Hematopoietic multipotent progenitor cell treated with erythropoietin and hydrocortisone succinate and interleukin-3 and kit ligand, for 15 days (in vitro differentiated cells): ENCODE results near the gene UPK1A.
"Not testable (repeated sequence)": the region's sequence is repeated elsewhere in the genome, so short reads cannot be mapped to it uniquely, and the experiment has no call there.

Experiments
- DNase-seq: peaks from one replicate; pipeline ENCODE4 v3.0.0-alpha.2; 2015; ENCODE audit warnings: low spot score

UPK1A gene

GRCh38 chr19:35718345-35719041 is 52.2 kb downstream of the UPK1A start:
- peak; percentile 28 for DNase-seq

DNA sequence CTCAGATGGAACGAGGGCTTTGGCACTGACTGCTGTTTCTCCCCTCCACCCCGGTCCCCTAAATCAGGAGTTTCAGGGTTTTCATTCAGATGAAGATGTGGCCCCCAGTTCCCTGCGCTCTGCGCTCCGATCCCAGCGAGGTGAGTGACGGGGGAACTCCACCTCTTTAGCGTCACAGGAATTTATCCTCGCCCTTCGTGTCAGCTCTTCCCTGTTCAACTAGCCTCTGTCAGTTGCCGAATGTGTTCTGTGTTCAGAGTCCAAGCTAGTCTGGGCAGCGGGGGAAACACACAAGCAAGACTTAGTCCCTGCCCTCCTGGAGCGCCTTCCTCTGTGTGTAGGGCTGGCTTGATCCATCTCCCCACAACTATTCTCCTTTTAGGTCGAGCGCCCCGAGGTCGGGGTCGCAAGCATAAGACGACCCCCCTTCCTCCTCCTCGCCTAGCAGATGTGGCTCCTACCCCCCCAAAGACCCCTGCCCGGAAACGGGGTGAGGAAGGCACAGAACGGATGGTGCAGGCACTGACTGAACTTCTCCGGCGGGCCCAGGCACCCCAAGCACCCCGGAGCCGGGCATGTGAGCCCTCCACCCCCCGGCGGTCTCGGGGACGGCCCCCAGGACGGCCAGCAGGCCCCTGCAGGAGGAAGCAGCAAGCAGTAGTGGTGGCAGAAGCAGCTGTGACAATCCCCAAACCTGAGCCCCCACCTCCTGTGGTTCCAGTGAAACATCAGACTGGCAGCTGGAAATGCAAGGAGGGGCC is 53.3 kb downstream of the UPK1A start:
- DNase-seq, result no peak

DNA sequence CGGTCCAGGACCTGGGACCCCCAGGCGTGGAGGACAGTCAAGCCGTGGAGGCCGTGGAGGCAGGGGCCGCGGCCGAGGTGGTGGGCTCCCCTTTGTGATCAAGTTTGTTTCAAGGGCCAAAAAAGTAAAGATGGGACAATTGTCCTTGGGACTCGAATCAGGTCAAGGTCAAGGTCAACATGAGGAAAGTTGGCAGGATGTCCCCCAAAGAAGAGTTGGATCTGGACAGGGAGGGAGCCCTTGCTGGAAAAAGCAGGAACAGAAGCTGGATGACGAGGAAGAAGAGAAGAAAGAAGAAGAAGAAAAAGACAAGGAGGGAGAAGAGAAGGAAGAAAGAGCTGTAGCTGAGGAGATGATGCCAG is 53.8 kb downstream of the UPK1A start:
- no peak for DNase-seq

DNA sequence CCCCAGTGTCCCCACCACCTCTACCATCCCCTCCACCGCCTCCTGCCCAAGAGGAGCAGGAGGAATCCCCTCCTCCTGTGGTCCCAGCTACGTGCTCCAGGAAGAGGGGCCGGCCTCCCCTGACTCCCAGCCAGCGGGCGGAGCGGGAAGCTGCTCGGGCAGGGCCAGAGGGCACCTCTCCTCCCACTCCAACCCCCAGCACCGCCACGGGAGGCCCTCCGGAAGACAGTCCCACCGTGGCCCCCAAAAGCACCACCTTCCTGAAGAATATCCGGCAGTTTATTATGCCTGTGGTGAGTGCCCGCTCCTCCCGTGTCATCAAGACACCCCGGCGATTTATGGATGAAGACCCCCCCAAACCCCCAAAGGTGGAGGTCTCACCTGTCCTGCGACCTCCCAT is 54.3 kb downstream of the UPK1A start:
- DNase-seq, result no peak

DNA sequence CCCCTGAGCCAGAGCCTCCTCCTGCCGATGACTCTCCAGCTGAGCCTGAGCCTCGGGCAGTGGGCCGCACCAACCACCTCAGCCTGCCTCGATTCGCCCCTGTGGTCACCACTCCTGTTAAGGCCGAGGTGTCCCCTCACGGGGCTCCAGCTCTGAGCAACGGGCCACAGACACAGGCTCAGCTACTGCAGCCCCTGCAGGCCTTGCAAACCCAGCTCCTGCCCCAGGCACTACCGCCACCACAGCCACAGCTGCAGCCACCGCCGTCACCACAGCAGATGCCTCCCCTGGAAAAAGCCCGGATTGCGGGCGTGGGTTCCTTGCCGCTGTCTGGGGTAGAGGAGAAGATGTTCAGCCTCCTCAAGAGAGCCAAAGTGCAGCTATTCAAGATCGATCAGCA is 55.1 kb downstream of the UPK1A start:
- DNase-seq, result no peak

GRCh38 chr19:35722461-35722860 is 56.1 kb downstream of the UPK1A start:
- no peak for DNase-seq

- no peak for DNase-seq
Observed at GRCh38 chr19:35722897-35723296, 56.6 kb downstream of the UPK1A start.

DNA sequence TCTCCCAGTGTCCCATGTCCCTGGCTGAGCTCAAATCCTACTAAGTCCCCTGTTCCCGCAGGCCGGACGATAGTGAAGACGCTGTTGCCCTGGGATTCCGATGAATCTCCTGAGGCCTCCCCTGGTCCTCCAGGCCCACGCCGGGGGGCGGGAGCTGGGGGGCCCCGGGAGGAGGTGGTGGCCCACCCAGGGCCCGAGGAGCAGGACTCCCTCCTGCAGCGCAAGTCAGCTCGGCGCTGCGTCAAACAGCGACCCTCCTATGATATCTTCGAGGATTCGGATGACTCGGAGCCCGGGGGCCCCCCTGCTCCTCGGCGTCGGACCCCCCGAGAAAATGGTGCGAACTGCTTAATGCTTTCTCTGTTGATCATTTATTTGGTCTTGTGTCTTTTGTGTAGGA is 57.4 kb downstream of the UPK1A start:
- DNase-seq, result no peak

DNA sequence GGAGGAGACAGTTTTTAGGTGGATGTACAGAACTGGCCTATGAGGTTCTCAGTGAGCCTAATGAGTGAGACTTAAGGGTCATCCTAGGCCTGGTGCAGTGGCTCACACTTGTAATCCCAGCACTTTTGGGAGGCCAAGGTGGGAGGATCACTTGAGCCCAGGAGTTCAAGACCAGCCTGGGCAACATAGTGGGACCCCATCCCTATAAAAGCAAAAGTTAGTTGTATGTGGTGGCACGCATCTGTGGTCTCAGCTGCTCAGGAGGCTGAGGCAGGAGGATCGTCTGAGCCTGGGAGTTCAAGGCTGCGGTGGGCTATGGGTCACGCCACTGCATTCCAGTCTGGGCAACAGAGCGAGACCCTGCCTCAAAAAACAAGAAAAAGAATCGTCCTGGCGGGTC is 57.8 kb downstream of the UPK1A start:
- DNase-seq, result not testable (repeated sequence)

DNA sequence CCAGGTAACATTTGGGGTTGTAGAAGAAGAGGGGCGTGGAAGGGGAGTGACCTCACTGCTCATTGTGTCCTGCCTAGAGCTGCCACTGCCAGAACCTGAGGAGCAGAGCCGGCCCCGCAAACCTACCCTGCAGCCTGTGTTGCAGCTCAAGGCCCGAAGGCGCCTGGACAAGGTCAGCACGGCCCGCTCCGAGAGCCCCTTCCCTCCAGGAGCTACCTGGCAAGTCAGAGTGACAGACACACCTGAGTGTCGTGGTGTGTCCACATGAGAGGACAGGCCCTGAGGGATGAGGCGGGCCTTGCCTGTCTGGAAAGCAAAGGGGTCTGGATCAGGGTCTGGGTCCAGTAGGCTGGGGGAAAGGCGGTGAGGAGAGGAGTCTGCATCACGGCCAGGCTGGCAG is 58.2 kb downstream of the UPK1A start:
- no peak for DNase-seq

DNA sequence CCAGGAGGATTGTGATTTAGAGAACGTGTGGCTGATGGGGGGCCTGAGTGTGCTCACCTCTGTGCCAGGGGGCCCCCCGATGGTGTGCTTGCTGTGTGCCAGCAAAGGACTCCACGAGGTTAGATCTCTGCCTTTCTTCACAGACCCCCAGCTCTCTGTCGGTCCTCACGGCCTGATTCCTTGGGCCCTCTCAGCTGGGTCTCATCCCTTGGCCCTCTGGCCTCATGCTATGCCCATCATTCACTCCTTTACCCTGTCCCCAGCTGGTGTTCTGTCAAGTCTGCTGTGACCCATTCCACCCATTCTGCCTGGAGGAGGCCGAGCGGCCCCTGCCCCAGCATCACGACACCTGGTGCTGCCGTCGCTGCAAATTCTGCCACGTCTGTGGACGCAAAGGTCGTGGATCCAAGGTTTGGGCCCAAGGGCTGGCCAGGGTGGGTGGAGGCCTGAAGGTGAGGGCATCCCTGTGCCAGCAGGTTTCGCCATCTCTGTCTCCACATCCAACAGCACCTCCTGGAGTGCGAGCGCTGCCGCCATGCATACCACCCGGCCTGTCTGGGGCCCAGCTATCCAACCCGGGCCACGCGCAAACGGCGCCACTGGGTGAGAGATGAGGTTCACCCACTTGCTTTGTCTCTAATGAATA is 59.0 kb downstream of the UPK1A start:
- DNase-seq, result no peak

DNA sequence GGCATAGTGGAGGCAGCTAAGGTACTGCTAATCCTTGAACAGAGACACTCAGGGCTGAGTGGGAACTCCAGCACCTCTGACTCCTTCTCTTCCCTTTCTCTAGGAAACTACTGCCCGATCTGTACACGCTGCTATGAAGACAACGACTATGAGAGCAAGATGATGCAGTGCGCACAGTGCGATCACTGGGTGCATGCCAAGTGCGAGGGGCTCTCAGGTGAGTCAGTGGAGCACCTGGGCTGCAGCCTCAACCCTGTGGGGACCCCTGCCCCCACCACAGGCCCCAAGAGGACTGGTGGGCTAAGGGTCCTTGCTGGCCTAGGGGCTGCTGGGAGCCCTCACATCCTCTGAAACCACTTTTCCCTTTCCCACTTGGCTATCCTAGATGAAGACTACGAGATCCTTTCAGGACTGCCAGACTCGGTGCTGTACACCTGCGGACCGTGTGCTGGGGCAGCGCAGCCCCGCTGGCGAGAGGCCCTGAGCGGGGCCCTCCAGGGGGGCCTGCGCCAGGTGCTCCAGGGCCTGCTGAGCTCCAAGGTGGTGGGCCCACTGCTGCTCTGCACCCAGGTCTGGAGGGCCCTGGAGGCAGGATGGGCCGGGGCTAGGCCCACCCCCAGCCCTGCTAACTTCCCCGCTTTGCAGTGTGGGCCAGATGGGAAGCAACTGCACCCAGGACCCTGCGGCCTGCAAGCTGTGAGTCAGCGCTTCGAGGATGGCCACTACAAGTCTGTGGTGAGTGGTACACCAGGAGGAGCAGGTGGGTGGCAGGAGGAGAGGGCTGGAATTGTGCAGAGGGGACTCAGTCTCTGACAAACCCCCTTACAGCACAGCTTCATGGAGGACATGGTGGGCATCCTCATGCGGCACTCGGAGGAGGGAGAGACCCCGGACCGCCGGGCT is 61.0 kb downstream of the UPK1A start:
- DNase-seq, result no peak
